Neural cell (in vitro differentiated cells): ENCODE measurements around the gene DLG5.

Experiments
- POLR2AphosphoS5 ChIP-seq: IDR thresholded peaks from 2 replicates; pipeline ENCODE4 v1.6.1; 2012
- RAD21 ChIP-seq: fragments of 450-650 bp; conservative IDR thresholded peaks from 2 replicates; pipeline ENCODE4 v1.6.1; 2014; ENCODE audit warnings: antibody characterized with exemption, mild to moderate bottlenecking, moderate library complexity

GRCh38 chr10:77799352-77799751 is 127.2 kb downstream of the DLG5 start:
- TF ChIP-seq RAD21 (no peak), POLR2AphosphoS5 (no peak)
